ENCODE results near the gene PPIB.

PPIB gene

DNA sequence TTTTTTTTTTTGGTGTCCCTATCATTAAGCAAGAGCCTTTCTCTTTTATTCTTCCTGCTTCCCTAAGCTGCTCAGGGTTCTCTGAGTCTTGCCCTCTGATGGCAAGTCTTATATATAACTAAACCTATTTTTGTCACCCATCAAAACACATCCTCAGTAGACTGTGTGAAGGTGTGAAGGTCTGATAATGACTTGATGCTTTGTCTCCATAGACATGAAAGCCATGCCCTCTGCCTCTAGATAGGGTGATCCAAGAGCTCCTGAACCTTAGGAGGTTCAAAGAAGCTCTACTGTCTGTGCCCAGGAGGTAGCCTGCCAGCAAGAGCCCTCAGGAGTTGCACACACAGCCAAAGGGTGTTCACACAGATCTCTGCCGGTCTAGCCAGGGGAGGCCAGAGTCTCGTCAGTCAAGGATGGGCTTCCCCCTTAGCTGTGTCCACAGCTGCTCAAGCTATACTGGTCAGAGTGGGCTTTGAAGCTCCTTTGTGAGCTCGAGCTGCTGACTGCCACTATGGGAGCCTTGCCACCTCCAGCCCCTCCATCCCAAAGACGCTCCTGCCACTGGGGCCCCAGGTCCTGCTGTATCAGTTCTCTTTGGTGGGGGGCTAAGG, 24.4 kb downstream of the PPIB start:
- DNase-seq (ENCODE audit: low read depth): no peak
- no peak overlapping the region for H3K4me3 ChIP-seq (ENCODE audit: low read length)
- TF ChIP-seq, protein P1, sequence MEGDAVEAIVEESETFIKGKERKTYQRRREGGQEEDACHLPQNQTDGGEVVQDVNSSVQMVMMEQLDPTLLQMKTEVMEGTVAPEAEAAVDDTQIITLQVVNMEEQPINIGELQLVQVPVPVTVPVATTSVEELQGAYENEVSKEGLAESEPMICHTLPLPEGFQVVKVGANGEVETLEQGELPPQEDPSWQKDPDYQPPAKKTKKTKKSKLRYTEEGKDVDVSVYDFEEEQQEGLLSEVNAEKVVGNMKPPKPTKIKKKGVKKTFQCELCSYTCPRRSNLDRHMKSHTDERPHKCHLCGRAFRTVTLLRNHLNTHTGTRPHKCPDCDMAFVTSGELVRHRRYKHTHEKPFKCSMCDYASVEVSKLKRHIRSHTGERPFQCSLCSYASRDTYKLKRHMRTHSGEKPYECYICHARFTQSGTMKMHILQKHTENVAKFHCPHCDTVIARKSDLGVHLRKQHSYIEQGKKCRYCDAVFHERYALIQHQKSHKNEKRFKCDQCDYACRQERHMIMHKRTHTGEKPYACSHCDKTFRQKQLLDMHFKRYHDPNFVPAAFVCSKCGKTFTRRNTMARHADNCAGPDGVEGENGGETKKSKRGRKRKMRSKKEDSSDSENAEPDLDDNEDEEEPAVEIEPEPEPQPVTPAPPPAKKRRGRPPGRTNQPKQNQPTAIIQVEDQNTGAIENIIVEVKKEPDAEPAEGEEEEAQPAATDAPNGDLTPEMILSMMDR (IDR thresholded peaks at IDR 0.05; ENCODE audit: insufficient read depth, low read depth, low read length, missing control alignments): no peak

GRCh38 chr15:64137226-64137833, 25.5 kb downstream of the PPIB start:
- TF ChIP-seq, protein P1 (IDR thresholded peaks at IDR 0.05; ENCODE audit: insufficient read depth, low read depth, low read length, missing control alignments): no peak

GRCh38 chr15:64136347-64136746, 26.5 kb downstream of the PPIB start:
- TF ChIP-seq, protein P1 (IDR thresholded peaks at IDR 0.05; ENCODE audit: insufficient read depth, low read depth, low read length, missing control alignments): no peak
- no peak for DNase-seq (ENCODE audit: low read depth)
- H3K4me3 ChIP-seq (ENCODE audit: low read length): no peak overlapping the region

More at GRCh38 chr15:64137226-64137833, 25.5 kb downstream of the PPIB start:
- DNase-seq (ENCODE audit: low read depth): no peak
- H3K4me3 ChIP-seq (ENCODE audit: low read length): no peak overlapping the region

DNA sequence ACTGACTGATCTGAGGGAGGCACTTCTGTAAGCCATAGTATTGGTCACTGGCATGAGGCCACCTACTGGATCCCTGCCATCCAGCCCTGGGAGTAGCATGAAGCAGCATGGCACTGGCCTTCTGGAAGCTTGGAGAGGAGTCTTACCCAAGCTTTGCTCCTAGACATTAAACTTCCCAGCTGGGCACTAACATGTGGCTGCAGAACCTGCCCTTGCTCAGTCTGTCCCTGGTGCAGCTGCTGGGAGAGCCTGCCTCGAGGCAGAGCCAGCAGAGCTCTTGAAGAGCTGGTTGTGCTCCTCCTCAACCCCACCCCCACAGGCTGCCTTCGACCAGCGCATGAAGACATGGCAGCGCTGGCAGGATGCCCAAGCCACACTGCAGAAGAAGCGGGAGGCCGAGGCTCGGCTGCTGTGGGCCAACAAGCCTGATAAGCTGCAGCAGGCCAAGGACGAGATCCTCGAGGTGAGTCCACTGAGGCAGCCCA, 28.4 kb downstream of the PPIB start:
- peak; percentile 8 for DNase-seq (ENCODE audit: low read depth)
- TF ChIP-seq, protein P1 (IDR thresholded peaks at IDR 0.05; ENCODE audit: insufficient read depth, low read depth, low read length, missing control alignments): no peak
- no peak overlapping the region for H3K4me3 ChIP-seq (ENCODE audit: low read length)

DNA sequence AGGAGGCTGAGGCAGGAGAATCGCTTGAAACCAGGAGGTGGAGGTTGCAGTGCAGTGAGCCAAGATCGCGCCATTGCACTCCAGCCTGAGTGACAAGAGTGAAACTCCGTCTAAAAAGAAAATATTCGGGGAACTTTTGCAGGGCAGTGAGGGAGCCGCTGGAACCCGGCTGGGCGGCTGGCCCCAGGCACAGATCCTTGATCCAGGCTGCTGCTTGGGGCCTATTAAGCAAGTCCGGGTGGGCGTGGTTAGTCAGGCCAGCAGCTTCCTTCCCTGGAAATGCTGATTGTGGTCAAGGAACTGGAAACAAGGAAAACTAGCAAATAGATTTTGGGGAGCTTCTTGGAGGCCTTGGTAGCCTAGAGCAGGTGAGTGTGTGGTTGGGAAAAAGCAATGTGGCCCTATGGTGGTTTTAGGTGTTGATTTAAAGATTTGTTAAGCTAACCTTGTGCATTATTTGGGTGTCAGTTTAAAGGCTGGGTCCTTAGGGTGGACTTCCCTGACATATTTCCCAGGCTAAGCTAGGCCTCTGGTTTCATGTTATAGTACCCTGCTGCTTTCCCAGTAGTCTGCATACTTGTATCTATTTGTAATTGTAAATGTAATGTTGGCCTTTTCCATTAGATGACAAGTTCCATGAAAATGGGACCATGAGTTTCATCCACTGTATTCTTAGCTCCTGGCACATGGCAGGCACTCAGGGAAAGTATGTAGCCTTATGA, 29.0 kb downstream of the PPIB start:
- H3K4me3 ChIP-seq (ENCODE audit: low read length): no peak overlapping the region
- no peak for DNase-seq (ENCODE audit: low read depth)
- TF ChIP-seq, protein P1 (IDR thresholded peaks at IDR 0.05; ENCODE audit: insufficient read depth, low read depth, low read length, missing control alignments): no peak

DNA sequence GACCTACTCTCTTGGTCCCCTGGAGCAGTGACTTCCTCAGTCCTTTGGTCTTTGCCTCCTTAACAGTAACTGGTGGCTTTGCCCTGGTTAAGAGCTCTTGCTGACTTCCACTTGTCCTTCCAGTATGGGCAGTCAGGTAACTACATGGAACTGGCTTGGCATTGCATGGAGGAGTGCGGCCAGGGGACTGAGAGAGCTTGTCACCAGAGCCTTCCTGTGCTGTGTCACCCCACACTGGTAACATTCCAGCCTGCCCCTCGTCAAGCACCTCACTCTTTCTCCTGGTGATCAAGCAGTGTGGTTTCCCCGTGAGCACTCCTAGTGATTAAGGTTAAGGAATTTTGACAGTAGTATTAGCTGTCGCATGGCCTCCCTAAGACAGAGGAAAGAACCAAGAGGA, 30.6 kb downstream of the PPIB start:
- TF ChIP-seq, protein P1 (IDR thresholded peaks at IDR 0.05; ENCODE audit: insufficient read depth, low read depth, low read length, missing control alignments): no peak

More for the DNA sequence above, 30.6 kb downstream of the PPIB start:
- DNase-seq (ENCODE audit: low read depth): no peak
- no peak overlapping the region for H3K4me3 ChIP-seq (ENCODE audit: low read length)
